ENCODE measurements around the gene TPM3.
"Not testable (repeated sequence)": the region's sequence is repeated elsewhere in the genome, so short reads cannot be mapped to it uniquely, and the experiment has no call there.

The TPM3 gene

DNA sequence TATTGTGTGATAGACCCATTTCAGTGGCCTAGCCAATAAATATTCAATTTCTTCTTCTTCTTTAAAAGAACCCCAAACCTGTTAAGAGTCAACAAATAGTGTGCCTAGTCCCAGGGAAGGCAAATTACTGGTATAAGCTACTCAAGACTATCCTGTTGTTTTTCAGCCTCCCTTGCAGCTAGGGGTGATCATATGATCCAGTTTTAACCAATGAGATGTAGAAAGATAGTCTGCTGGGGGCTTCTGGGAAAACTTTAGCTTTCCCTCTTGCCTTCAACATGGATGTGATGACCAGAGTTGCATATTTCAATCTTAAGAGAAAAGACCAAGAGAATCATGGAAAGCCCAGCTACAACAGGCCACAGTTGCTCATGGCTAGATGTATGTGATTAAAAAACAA lies 32.3 kb downstream of the TPM3 start:
- no peak for DNase-seq

DNA sequence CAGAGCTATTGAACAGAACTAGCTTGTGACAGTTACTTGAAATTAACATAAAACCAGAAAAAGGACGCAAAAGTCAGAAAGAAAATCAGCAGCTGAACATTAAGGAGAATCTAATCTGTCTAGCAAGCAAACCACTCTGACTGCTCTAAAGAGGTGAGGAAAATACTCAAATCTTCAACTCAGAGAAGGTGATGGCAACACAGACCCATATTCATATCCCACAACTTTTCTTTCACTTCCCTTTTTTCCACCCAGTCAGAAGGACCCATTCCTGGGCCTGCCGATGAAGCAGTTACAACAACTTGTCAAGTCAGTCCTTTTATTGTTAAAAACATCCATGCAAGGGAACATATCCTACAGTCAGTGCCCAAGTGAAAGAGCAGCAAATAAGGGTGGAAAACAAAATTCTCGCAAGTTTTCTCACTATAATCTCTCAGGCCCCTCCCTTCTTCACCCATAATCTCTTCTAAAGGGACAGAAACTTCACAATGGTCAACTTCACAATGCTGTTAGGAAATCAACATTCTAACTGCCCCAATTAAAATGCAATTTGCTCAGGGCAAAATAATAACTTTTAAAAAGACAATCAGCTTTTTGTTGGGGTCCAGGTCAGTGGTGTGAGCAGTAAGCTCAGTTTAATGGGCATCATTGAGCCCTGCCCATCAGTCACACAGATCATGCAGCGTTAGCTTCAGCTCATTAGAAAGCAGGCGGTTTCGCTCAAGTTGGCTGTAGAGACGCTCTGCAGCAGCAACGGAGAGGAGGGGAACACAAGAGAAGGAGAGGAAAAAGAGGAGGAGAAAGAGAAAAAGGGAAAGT lies 33.4 kb downstream of the TPM3 start:
- peak; percentile 79 for DNase-seq

DNA sequence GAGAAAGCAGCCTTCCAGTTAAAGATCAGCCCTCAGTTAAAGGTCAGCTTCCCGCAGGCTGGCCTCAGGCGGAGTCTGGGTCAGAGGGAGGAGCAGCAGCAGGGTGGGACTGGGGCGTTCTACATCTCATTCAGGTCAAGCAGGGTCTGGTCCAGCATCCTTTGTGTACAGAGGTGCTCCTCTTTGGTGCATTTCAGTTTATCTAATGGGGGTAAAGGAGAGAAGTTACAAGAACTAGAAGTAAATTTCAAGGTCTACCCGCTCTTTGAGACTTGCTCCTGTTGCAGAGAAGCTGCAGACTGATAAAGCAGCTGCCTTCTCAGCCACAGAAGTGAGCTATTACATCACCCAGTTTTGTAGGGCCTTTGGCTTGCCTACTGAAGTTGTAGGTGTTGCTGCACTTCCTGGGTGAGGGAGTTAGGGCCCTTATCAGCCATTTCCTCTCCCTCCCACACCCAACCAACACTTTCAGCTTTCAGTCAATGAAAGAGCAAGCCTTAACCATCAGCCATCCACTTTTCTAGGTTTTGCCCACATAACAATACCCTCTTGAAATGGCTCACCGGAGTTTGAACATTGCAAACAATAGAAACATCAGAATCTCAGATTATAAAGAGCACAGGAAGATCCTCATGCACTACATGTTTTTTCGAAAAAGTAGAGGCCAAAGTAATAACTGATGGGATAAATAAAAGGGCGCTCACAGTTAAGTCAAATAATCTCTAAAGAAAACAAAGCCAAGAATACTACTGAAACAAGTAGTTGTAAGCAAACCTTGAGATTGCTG lies 34.2 kb downstream of the TPM3 start:
- peak; percentile 46 for DNase-seq

DNA sequence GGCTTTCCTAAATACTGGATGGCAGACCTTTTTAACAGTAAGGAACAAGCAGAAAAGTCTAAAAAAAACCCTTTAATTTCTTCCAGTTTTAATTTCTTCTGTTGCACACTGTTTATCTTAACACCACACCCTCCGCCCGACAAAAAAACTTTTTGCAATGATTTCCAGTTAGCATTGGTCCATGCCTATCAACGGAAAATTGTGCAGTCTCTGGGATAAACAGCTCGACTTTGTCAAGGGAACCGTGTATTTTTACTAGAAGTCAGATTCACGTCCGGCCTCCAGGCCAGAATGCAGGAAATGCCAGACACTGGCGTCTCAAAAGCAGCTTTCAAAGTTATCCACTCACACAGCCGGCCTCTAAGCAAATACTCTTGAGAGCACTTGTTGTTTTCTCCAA lies 36.6 kb downstream of the TPM3 start:
- no peak for DNase-seq

DNA sequence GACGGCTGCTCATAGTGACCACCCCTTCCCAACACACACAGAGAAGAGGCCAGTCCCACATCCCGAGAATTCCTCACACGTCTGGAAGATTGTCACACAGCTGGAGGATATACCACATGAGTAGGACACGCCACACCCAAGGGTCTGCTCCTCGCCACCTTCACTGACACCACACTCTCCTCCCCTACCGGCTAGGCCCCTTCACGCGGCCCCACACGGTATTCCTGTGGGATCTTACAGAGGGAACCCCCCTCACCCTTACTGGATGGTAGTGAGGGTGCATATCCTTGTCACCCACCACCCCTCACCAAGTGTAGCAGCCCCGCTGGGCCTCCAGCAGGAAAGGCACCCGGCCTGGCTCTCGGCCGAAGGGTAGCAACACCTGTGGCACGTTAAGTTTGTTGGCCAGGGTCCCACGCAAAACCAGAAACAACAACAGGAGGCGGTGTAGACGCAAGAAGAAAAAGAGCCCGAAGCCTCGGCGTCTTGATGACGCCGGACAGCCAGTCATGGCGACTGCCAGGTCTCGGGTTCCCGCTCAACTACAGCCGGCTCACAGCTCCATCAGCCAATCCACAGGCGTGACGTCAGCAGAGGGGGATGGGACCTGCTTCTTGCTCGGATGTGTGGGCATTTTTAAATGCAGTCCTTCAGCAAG lies 37.2 kb downstream of the TPM3 start, which contains the start of gene NUP210L:
Gene NUP210L, minus strand, starts transcription at position 540 of the 658 bp plus-strand sequence.
- DNase-seq: no peak

DNA sequence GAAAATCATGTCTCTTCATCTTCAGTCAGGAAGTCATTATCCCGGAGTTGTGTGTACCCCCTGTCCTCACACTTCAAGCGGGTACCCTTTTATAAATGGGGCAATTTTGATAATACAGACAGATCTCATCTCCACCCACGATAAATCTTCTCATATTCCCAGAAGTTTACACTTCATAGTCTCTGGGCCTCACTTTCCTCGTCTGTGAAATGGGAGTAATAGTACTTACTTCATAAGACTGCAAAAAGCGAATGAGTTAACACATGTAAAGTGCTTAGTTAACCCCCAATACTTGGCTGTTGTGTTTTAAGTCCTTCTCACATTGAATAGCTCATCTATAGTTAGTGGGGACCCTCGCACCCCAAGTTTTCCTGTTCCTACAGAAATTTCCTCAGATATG lies 37.8 kb downstream of the TPM3 start:
- no peak for DNase-seq

DNA sequence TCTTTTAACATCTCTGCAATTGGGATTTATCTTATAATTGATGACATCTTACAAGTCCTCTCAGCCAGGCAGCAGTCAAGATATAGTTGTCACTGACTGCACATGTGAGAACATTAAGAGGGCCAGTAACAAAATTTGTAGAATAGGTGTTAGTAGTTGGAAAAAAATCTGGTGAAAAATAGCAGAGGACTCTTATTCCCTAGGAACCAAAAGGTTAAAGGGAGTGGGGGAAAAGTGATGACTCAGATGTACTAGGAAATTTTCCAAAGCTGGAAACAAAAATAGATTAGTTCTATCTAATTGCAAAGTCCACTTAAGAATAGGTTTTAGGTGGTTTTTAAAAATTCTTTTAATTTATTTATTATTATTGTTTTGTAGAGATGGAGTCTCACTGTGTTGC lies 40.6 kb downstream of the TPM3 start:
- no peak for DNase-seq

DNA sequence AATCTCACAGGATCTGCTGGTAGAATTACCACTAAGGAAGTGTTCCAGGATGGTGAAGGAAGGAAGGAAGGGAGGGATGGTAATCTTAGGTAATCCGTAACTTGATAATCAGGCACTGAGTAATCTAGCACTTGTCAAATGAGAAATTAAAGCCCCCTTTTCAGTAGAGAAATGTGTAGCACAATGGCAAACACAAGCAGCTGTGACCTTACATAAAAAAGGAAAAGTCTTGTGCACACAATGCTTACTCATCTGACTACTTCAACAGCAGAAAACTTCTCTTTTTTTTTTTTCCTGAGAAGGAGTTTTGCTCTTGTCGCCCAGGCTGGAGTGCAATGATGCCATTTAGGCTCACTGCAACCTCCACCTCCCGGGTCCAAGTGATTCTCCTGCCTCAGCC lies 43.1 kb downstream of the TPM3 start:
- DNase-seq: peak; percentile 67

DNA sequence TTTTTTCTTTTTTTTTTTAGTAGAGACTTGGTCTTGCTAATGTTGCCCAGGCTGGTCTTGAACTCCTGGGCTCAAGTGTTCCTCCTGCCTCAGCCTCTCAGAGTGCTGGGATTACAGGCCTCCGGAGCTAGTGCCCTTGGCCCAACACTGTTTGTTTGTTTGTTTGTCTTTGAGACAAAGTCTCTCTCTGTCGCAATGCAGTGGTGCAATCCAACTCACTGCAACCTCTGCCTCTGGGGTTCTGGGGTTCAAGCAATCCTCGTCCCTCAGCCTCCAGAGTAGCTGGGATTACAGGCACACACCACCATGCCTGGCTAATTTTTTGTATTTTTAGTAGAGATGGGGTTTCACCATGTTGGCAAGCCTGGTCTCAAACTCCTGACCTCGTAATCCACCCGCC lies 44.4 kb downstream of the TPM3 start:
- DNase-seq: not testable (repeated sequence)

DNA sequence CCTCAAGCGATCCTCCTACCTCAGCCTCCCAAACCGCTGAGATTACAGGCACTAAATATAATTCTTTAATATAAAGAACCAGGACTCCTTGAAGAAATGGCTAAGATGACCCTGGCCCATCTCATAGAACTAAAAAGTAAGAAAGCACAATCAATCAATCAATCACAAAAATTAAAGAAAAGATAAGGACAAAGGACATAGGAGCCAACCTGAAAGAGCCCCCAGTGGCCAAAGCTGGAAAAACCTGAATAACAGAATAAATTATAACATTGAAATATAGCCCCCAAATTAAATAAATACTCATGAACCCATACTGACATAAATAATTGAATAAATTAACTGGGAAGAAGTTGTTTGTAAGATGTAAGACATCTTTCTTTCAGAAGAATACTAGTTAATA lies 45.9 kb downstream of the TPM3 start:
- DNase-seq: no peak

DNA sequence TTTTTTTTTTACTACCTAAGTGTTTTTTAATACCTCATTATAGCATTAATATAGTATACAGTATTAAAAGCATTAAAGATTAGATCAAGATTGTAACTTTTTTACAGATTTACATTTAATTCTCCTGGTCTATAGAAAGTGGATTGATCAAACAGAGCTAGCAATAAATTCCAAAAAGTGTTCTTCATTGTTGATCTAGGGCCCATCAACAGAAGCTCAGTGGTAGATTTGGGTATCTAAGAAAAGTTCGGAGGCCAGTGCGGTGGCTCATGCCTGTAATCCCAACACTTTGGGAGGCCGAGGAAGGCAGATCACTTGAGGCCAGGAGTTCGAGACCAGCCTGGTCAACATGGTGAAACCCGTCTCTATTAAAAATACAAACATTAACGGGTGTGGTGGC lies 49.5 kb downstream of the TPM3 start:
- no peak for DNase-seq

DNA sequence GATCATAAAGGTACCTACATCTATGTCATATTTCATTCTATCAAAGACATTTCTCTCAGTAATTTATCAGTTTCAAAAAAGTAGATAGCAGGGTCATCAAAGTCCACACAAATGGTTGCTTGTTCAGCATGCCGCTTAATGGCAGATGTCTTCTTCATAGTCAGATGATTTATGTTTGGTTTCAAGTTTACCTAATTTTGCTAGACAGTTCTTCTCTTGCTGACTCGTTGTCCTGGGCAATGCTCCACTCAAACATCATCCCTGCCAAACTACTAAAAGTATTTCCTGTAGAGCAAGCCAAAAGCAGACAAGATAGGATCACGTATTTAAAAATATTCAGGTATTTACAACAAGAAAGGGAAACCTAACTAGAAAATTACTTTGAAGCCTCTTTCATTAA lies 50.7 kb downstream of the TPM3 start:
- no peak for DNase-seq

DNA sequence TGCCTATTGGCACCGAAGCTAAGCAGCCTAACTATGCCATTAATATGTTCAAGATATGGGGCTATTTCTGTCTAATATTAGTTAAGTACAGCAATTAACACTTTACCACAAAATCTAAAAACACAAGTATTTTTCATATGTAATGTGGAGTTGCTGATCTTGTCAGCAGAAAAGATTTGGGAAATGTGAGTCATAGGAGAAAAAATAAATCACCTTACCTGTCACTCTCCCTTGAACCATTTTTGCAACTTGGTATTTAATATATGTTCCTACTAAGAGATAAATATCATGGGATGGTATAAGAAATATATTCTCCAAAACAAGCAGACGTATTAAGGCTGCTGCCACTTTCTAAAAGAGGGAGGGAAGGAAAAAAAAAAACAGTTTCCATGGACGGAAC lies 54.0 kb downstream of the TPM3 start:
- DNase-seq: no peak

DNA sequence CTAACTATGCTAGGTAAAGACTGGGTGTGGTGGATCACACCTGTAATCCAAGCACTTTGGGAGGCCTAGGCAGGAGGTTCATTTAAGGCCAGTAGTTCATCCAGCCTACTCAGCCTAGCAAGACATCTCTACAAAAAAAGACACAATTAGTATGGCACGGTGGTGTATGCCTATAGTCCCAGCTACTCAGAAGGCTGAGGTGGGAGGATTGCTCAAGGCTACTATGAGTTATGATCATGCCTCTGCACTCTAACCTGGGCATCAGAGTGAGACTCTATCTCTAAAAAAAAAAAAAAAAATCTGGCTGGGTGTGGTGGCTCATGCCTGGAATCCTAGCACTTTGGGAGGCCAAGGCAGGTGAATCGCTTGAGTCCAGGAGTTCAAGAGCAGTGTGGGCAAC lies 58.6 kb downstream of the TPM3 start:
- no peak for DNase-seq

DNA sequence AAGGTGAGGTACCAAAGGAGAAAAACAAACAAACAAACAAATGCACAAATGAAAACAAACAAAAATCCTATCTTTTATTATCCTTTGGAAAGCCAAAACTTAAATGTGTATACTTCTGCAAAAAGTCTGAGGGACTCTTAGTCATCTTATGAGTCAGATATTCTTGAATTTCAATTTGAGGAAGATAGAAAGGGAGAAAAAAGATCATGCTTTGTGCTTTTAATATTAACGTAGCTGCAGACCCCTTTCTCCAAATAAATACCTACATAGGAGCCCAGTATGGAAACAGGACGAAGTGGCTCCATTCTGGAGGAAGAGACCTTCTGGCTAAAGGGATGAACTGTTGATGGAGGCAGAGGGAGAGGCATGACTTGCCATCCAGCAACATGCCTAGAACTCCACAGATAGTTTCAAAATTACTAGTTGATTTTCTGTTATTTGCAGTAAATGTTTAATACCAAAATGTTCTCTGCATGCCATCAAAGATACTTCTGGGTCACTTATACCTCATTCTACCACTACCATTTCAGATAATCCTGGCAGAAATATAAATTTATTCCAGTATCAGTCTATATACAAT lies 62.4 kb downstream of the TPM3 start:
- peak; percentile 62 for DNase-seq

DNA sequence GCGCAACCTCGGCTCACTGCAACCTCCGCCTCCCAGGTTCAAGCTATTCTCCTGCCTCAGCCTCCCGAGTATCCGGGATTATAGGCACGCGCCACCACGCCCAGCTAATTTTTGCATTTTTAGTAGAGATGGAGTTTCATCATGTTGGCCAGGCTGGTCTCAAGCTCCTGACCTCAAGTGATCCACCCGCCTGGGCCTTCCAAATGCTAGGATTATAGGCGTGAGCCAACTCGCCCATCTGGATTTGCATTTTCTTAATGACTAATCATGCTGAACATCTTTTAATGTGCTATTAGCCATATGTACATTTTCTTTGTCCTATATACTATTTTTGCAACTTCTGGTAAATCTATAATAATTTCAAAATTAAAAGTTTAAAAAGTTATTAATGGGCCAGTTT lies 68.7 kb downstream of the TPM3 start:
- DNase-seq: not testable (repeated sequence)

DNA sequence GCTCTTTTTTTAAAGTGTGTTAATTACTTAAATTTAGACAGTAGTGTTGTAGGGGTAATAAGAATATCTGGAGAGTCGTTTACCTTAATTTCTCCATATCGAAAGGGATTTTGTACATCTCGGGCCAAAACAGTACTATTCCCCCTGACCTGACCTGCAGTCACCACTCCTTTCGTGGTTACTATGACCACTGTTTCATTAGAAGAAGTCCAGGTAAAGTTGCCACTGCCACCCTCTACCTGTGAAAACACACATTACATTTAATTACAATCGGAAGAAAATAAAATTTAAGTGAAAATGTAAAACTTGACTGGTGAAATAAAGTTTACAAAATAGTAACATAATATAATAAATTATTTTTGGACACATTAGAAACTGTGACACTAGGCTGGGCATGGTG lies 74.3 kb downstream of the TPM3 start:
- DNase-seq: no peak

DNA sequence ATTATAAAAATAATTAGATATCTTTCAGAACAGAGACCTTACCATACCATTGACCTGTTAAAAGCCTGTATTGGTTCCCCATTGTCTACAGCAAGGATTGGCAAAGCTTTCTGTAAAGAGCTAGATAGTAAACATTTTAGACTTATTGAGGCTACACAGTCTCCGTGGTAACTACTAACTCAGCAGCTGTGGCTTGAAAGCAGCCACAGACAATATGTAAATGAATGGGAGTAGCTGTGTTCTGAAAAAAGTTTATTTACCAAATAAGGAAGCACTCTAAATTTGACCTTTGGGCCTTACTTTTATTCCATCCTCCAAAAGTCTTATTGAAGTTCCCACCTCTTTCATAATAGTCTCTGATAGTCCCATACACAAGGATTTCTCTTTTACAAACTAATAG lies 76.7 kb downstream of the TPM3 start:
- peak; percentile 20 for DNase-seq
